Endothelial cell (in vitro differentiated cells): Measurements from ENCODE around the gene TNRC6B. TPM values are rescaled to one million over a fixed set of nuclear protein-coding genes. Genes with fewer than 3 reads are reported as not detected.
"Not testable (repeated sequence)": the region's sequence is repeated elsewhere in the genome, so short reads cannot be mapped to it uniquely, and the experiment has no call there.

Experiments
- DNase-seq: peaks from one replicate; pipeline ENCODE4 v3.0.0; 2021; ENCODE audit warnings: low spot score
- H3K27ac Mint-ChIP-seq: one replicate; pipeline ENCODE4 v1.8.0; 2021; ENCODE audit warnings: mixed read lengths, inconsistent platforms; ENCODE audit not compliant: unreplicated experiment
- H3K27me3 Mint-ChIP-seq: one replicate; pipeline ENCODE4 v1.8.0; 2021; ENCODE audit warnings: mild to moderate bottlenecking, moderate library complexity, mixed read lengths, inconsistent platforms; ENCODE audit not compliant: unreplicated experiment
- H3K36me3 Mint-ChIP-seq: one replicate; pipeline ENCODE4 v1.8.0; 2021; ENCODE audit warnings: mild to moderate bottlenecking, low read depth, mixed read lengths, inconsistent platforms; ENCODE audit not compliant: unreplicated experiment
- H3K4me1 Mint-ChIP-seq: one replicate; pipeline ENCODE4 v1.8.0; 2021; ENCODE audit warnings: mild to moderate bottlenecking, mixed read lengths, inconsistent platforms; ENCODE audit not compliant: unreplicated experiment
- H3K4me3 Mint-ChIP-seq: one replicate; pipeline ENCODE4 v1.8.0; 2021; ENCODE audit warnings: mild to moderate bottlenecking, mixed read lengths, inconsistent platforms; ENCODE audit not compliant: unreplicated experiment
- H3K9me3 Mint-ChIP-seq: one replicate; pipeline ENCODE4 v1.8.0; 2021; ENCODE audit warnings: mixed read lengths, inconsistent platforms; ENCODE audit not compliant: unreplicated experiment
- total RNA-seq: library from RNA; stranded (reverse); fragmentation: NEBNext Ultra II Directional; extraction: Animal tissue kit (Norgen Biotek cat#: 25700); gene quantifications from one replicate; pipeline ENCODE4 v1.2.1, GENCODE V29; 2021; ENCODE audit not compliant: unreplicated experiment
- TF ChIP-seq, protein P1 (sequence below): fragments of 200-600 bp; sonication (generic); IDR thresholded peaks from one replicate; pipeline ENCODE4 v1.5.0; 2021; ENCODE audit warnings: antibody characterized with exemption; ENCODE audit not compliant: unreplicated experiment

The TNRC6B gene
- total RNA-seq, 1 donor from 2014 or later: 53.4 TPM

- H3K9me3 Mint-ChIP-seq: no peaks in the 10 kb centered on the region
- no peak overlapping the region for H3K4me3 Mint-ChIP-seq
- no peaks in the 10 kb centered on the region for H3K4me1 Mint-ChIP-seq
- H3K27ac Mint-ChIP-seq: no peak overlapping the region
- H3K27me3 Mint-ChIP-seq: no peaks in the 10 kb centered on the region
- no peak for DNase-seq
- H3K36me3 Mint-ChIP-seq: no peaks in the 10 kb centered on the region
- TF ChIP-seq, protein P1, sequence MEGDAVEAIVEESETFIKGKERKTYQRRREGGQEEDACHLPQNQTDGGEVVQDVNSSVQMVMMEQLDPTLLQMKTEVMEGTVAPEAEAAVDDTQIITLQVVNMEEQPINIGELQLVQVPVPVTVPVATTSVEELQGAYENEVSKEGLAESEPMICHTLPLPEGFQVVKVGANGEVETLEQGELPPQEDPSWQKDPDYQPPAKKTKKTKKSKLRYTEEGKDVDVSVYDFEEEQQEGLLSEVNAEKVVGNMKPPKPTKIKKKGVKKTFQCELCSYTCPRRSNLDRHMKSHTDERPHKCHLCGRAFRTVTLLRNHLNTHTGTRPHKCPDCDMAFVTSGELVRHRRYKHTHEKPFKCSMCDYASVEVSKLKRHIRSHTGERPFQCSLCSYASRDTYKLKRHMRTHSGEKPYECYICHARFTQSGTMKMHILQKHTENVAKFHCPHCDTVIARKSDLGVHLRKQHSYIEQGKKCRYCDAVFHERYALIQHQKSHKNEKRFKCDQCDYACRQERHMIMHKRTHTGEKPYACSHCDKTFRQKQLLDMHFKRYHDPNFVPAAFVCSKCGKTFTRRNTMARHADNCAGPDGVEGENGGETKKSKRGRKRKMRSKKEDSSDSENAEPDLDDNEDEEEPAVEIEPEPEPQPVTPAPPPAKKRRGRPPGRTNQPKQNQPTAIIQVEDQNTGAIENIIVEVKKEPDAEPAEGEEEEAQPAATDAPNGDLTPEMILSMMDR: no peak
These were observed 200.2 kb downstream of the TNRC6B start for GRCh38 chr22:40377931-40378330.

DNA sequence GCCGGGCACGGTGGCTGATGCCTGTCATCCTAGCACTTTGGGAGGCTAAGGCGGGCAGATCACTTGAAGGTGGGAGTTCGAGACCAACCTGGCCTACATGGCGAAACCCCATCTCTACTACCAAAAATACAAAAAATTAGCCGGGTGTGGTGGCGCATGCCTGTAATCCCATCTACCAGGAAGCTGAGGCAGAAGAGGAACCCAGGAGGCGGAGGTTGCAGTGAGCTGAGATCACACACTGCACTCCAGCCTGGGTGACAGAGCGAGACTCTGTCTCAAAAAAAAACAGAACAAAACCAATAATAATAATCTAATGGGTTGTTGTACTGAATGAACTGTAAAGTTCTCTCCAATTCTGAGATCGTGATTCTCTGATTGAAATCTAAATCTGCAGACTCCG, 200.7 kb downstream of the TNRC6B start:
- not testable (repeated sequence) for H3K4me1 Mint-ChIP-seq, H3K4me3 Mint-ChIP-seq, H3K27me3 Mint-ChIP-seq, DNase-seq, H3K36me3 Mint-ChIP-seq, H3K27ac Mint-ChIP-seq, H3K9me3 Mint-ChIP-seq

DNA sequence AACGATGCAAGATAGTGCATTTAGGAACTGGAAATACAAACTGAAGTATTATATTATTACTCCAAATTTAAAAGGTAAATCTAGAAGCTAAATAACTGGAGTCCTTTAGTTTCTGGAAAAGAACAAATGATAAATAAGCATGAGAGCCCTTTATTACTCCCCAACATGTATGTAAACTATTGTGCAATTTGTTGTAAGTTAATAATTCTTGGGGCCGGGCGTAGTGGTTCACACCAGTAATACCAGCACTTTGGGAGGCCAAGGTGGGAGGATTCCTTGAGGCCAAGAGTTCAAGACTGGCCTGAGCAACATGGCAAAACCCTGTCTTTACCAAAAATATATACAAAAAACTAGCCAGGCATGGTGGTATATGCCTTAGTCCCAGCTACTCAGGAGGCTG, 203.7 kb downstream of the TNRC6B start:
- Mint-ChIP-seq H3K9me3 (no peaks in the 10 kb centered on the region), H3K4me3 (no peak overlapping the region), H3K27me3 (peaks cover 1% of the 10 kb centered on the region), H3K36me3 (no peaks in the 10 kb centered on the region), H3K27ac (no peak overlapping the region), H3K4me1 (peaks cover 17% of the 10 kb centered on the region)
- TF ChIP-seq, protein P1: no peak
- DNase-seq: no peak

GRCh38 chr22:40383905-40384304, 206.2 kb downstream of the TNRC6B start:
- TF ChIP-seq, protein P1: no peak
- H3K9me3 Mint-ChIP-seq: no peaks in the 10 kb centered on the region
- peaks cover 9% of the 10 kb centered on the region for H3K36me3 Mint-ChIP-seq
- DNase-seq: no peak
- no peak overlapping the region for H3K27ac Mint-ChIP-seq
- H3K4me3 Mint-ChIP-seq: no peak overlapping the region
- peaks cover 34% of the 10 kb centered on the region for H3K4me1 Mint-ChIP-seq
- H3K27me3 Mint-ChIP-seq: peaks cover 3% of the 10 kb centered on the region

GRCh38 chr22:40385036-40385782, 207.5 kb downstream of the TNRC6B start:
- peaks cover 11% of the 10 kb centered on the region for H3K36me3 Mint-ChIP-seq
- H3K27me3 Mint-ChIP-seq: peaks cover 3% of the 10 kb centered on the region
- no peaks in the 10 kb centered on the region for H3K9me3 Mint-ChIP-seq

More at GRCh38 chr22:40385036-40385782, 207.5 kb downstream of the TNRC6B start:
- Mint-ChIP-seq H3K4me1 (peaks cover 35% of the 10 kb centered on the region), H3K4me3 (no peak overlapping the region), H3K27ac (peak overlapping the region; percentile 75)
- TF ChIP-seq, protein P1: no peak
- DNase-seq: no peak

Other genes starting within 250 kb of the TNRC6B start
- 1.0 TPM for gene TMA7B, start 217.5 kb upstream of the TNRC6B start, total RNA-seq
- gene FAM83F, start 183.0 kb upstream of the TNRC6B start, total RNA-seq: 3.5 TPM
- 107 TPM for gene ADSL, start 168.6 kb downstream of the TNRC6B start, total RNA-seq
- gene SGSM3, start 192.7 kb downstream of the TNRC6B start, total RNA-seq: 85.9 TPM